PC-9 (cell line): ENCODE results near the gene LRP1. TPM values are rescaled to one million over a fixed set of nuclear protein-coding genes. Genes with fewer than 3 reads are reported as not detected.

ENCODE experiments used
- BruUV-seq: library from RNA; stranded (reverse); fragments of 400-500 nt; replicated peaks from 2 replicates; lab custom pipeline; 2021; lab: Mats Ljungman, UMichigan
- CTCF ChIA-PET: fragments of 300-600 bp; sonication (Branson Sonifier 250); formaldehyde crosslinking; loops from one replicate; lab custom pipeline; 2022; ENCODE audit warnings: antibody characterized with exemption; lab: Charles Lee
- POLR2A ChIA-PET: fragments of 300-600 bp; sonication (Branson Sonifier 250); formaldehyde crosslinking; loops from one replicate; lab custom pipeline; 2022; ENCODE audit warnings: antibody characterized with exemption; ENCODE audit not compliant: unreplicated experiment; lab: Charles Lee
- DNase-seq, 2 experiments: peaks; one replicate each; pipeline versions ENCODE4 v3.0.0 to v3.0.0-alpha.2; 2015 to 2022; ENCODE audit warnings: mixed read lengths in 1 of 2
- H2AFZ ChIP-seq: fragments of 200-600 bp; sonication (generic); 2 replicates; pipeline ENCODE4 v1.8.1; 2017; ENCODE audit warnings: antibody characterized with exemption
- H3F3A ChIP-seq: fragments of 200-600 bp; sonication (generic); 2 replicates; pipeline ENCODE4 v1.8.1; 2017; ENCODE audit warnings: antibody characterized with exemption, mild to moderate bottlenecking, low read depth; ENCODE audit not compliant: insufficient read depth
- H3K27ac ChIP-seq: fragments of 200-600 bp; sonication (generic); 2 replicates; pipeline ENCODE4 v1.6.1; 2016; ENCODE audit warnings: mixed run types
- H3K27me3 ChIP-seq: fragments of 200-600 bp; sonication (generic); 2 replicates; pipeline ENCODE4 v1.6.1; 2016; ENCODE audit warnings: low read depth, mixed run types; ENCODE audit not compliant: insufficient read depth
- H3K36me3 ChIP-seq: fragments of 200-600 bp; sonication (generic); 2 replicates; pipeline ENCODE4 v1.6.1; 2016; ENCODE audit warnings: low read depth, mixed run types
- H3K4me1 ChIP-seq: fragments of 200-600 bp; sonication (generic); replicated peaks from 2 replicates; pipeline ENCODE4 v1.6.1; 2016; ENCODE audit warnings: mixed run types; ENCODE audit not compliant: insufficient read depth
- H3K4me2 ChIP-seq: fragments of 200-600 bp; sonication (generic); 2 replicates; pipeline ENCODE4 v1.6.1; 2017; ENCODE audit warnings: mixed run types
- H3K4me3 ChIP-seq: fragments of 200-600 bp; sonication (generic); 2 replicates; pipeline ENCODE4 v1.6.1; 2016; ENCODE audit warnings: mixed run types
- H3K79me2 ChIP-seq: fragments of 200-600 bp; sonication (generic); 2 replicates; pipeline ENCODE4 v1.6.1; 2017; ENCODE audit warnings: low read depth, mixed run types
- H3K9me2 ChIP-seq: fragments of 200-600 bp; sonication (generic); 2 replicates; pipeline ENCODE4 v1.8.1; 2017; ENCODE audit warnings: mild to moderate bottlenecking; ENCODE audit not compliant: insufficient read depth
- H3K9me3 ChIP-seq: fragments of 200-600 bp; sonication (generic); 2 replicates; pipeline ENCODE4 v1.8.1; 2016; ENCODE audit warnings: low read depth; ENCODE audit not compliant: insufficient read depth
- H4K20me1 ChIP-seq: fragments of 200-600 bp; sonication (generic); 2 replicates; pipeline ENCODE4 v1.8.1; 2017; ENCODE audit not compliant: insufficient read depth
- CTCF ChIP-seq: fragments of 200-600 bp; sonication (generic); conservative IDR thresholded peaks from 2 replicates; pipeline ENCODE4 v1.6.1; 2017; ENCODE audit warnings: mixed run types, antibody characterized with exemption, mild to moderate bottlenecking, moderate library complexity
- EZH2 ChIP-seq: fragments of 200-600 bp; sonication (generic); IDR thresholded peaks from 2 replicates; pipeline ENCODE4 v1.8.0; 2017; ENCODE audit warnings: antibody characterized with exemption, low read depth
- intact Hi-C: fragments of 100-400 bp; cut with micrococcal nuclease; formaldehyde crosslinking; loops from one replicate; pipeline ENCODE4 v1.10.0; 2022; ENCODE audit not compliant: unreplicated experiment
- total RNA-seq: library from RNA; stranded (reverse); gene quantifications from 2 replicates; pipeline ENCODE4 v1.2.3, GENCODE V29; 2021

LRP1 gene
- total RNA-seq, 1 experiment from 2014 or later: 51.4 TPM

- H3K9me3 ChIP-seq: no peaks in the 10 kb centered on the region
- no peak overlapping the region for H3K4me3 ChIP-seq
- no peaks in the 10 kb centered on the region for H3K36me3 ChIP-seq
- intact Hi-C loops: no loop called here
- ChIA-PET CTCF (no interaction called here), POLR2A (no interaction called here)
- no peaks in the 10 kb centered on the region for H3K9me2 ChIP-seq
- no TSS peak for BruUV-seq
- no peak for TF ChIP-seq EZH2
- TF ChIP-seq CTCF: no peak
- no peak overlapping the region for H2AFZ ChIP-seq
- H4K20me1 ChIP-seq: no peaks in the 10 kb centered on the region
- H3F3A ChIP-seq: no peaks in the 10 kb centered on the region
- no peaks in the 10 kb centered on the region for H3K4me1 ChIP-seq
- H3K4me2 ChIP-seq: no peak overlapping the region
- no peak overlapping the region for H3K27ac ChIP-seq
- H3K27me3 ChIP-seq: no peaks in the 10 kb centered on the region
- no peak for DNase-seq
- H3K79me2 ChIP-seq: no peaks in the 10 kb centered on the region
Measured at GRCh38 chr12:57205186-57205585, 76.9 kb downstream of the LRP1 start.

GRCh38 chr12:57205931-57206330, 77.6 kb downstream of the LRP1 start:
- Histone ChIP-seq H3K9me3 (no peaks in the 10 kb centered on the region), H3K36me3 (no peaks in the 10 kb centered on the region), H3K27ac (no peak overlapping the region), H3K4me1 (no peaks in the 10 kb centered on the region), H4K20me1 (no peaks in the 10 kb centered on the region), H3K4me3 (no peak overlapping the region), H3K4me2 (no peak overlapping the region), H3K27me3 (no peaks in the 10 kb centered on the region), H2AFZ (no peak overlapping the region), H3K9me2 (no peaks in the 10 kb centered on the region), H3F3A (no peaks in the 10 kb centered on the region), H3K79me2 (no peaks in the 10 kb centered on the region)
- TF ChIP-seq CTCF (no peak), EZH2 (no peak)
- POLR2A ChIA-PET: no interaction called here
- intact Hi-C loops: no loop called here
- CTCF ChIA-PET: no interaction called here
- BruUV-seq: no TSS peak
- DNase-seq: no peak

GRCh38 chr12:57207731-57208630, 79.7 kb downstream of the LRP1 start:
- Histone ChIP-seq H3K27ac (no peak overlapping the region), H3K4me2 (no peak overlapping the region), H3K27me3 (no peaks in the 10 kb centered on the region), H3K36me3 (no peaks in the 10 kb centered on the region), H2AFZ (no peak overlapping the region), H4K20me1 (no peaks in the 10 kb centered on the region), H3K9me2 (no peaks in the 10 kb centered on the region), H3K79me2 (no peaks in the 10 kb centered on the region), H3K4me3 (no peak overlapping the region), H3K9me3 (no peaks in the 10 kb centered on the region), H3F3A (no peaks in the 10 kb centered on the region), H3K4me1 (no peaks in the 10 kb centered on the region)
- DNase-seq: no peak
- BruUV-seq: no TSS peak
- no peak for TF ChIP-seq EZH2
- no peak for TF ChIP-seq CTCF
- ChIA-PET POLR2A (no interaction called here), CTCF (no interaction called here)
- intact Hi-C loops: no loop called here
